H1 (cell line): ENCODE results near the gene COCH. TPM values are rescaled to one million over a fixed set of nuclear protein-coding genes. Genes with fewer than 3 reads are reported as not detected.

Experiments
- CTCF ChIA-PET: fragments of 300-600 bp; sonication (Branson Sonifier 250); formaldehyde crosslinking; loops from one replicate; lab custom pipeline; 2021; ENCODE audit not compliant: partially characterized antibody; lab: Charles Lee
- POLR2A ChIA-PET: fragments of 300-600 bp; sonication (Branson Sonifier 250); formaldehyde crosslinking; loops from one replicate; lab custom pipeline; 2021; ENCODE audit warnings: inconsistent platforms; ENCODE audit not compliant: partially characterized antibody; lab: Charles Lee
- DNase-seq, 2 experiments: peaks; one replicate each; pipeline versions ENCODE4 v3.0.0 to v3.0.0-alpha.2; 2010 to 2022; ENCODE audit warnings: low spot score in 2 of 2, low read depth in 1 of 2, mixed read lengths in 1 of 2
- FAIRE-seq: peaks from 2 replicates; lab custom pipeline; 2011; peaks lifted over from hg19 to GRCh38; lab: Jason Lieb, UNC
- H2AFZ ChIP-seq: 2 replicates; pipeline ENCODE4 v1.8.1; 2012; ENCODE audit warnings: low read length, inconsistent platforms
- H2AK5ac ChIP-seq: 2 replicates; pipeline ENCODE4 v1.6.1; 2013; ENCODE audit warnings: low read depth, low read length
- H2BK120ac ChIP-seq: replicated peaks from 2 replicates; pipeline ENCODE3; 2013; ENCODE audit warnings: low read depth, low read length, inconsistent platforms
- H2BK12ac ChIP-seq: 2 replicates; pipeline ENCODE4 v1.6.1; 2013; ENCODE audit warnings: low read depth, low read length
- H2BK15ac ChIP-seq: 2 replicates; pipeline ENCODE4 v1.6.1; 2013; ENCODE audit warnings: low read length
- H2BK20ac ChIP-seq: 2 replicates; pipeline ENCODE4 v1.6.1; 2013; ENCODE audit warnings: low read length
- H2BK5ac ChIP-seq: 2 replicates; pipeline ENCODE4 v1.6.1; 2013; ENCODE audit warnings: low read depth, low read length
- H3K14ac ChIP-seq: 2 replicates; pipeline ENCODE4 v1.6.1; 2013; ENCODE audit warnings: inconsistent platforms; ENCODE audit not compliant: insufficient read length
- H3K18ac ChIP-seq: 2 replicates; pipeline ENCODE4 v1.6.1; 2013; ENCODE audit warnings: low read length; ENCODE audit errors: extremely low read depth
- H3K23ac ChIP-seq: 2 replicates; pipeline ENCODE4 v1.6.1; 2013; ENCODE audit warnings: inconsistent platforms; ENCODE audit not compliant: insufficient read length
- H3K23me2 ChIP-seq: 2 replicates; pipeline ENCODE4 v1.6.1; 2013; ENCODE audit warnings: low read depth, low read length
- H3K27ac ChIP-seq: 2 replicates; pipeline ENCODE4 v1.6.1; 2011; ENCODE audit warnings: low read depth, low read length, inconsistent platforms
- H3K27me3 ChIP-seq, 4 experiments: replicated peaks in 1 of 4; 1 replicate in 1 of 4; 2 replicates in 3 of 4; pipeline versions ENCODE4 v1.6.1 to v1.8.1; 2011 to 2013; ENCODE audit warnings: low read length in 3 of 4, mild to moderate bottlenecking in 3 of 4, inconsistent platforms in 2 of 4, mixed read lengths in 2 of 4, moderate library complexity in 1 of 4; ENCODE audit not compliant: control insufficient read depth in 3 of 4, insufficient read depth in 3 of 4; ENCODE audit errors: extremely low read depth in 1 of 4
- H3K36me3 ChIP-seq, 4 experiments: 2 replicates each; pipeline versions ENCODE4 v1.6.1 to v1.8.1; 2011 to 2013; ENCODE audit warnings: mild to moderate bottlenecking in 4 of 4, low read length in 3 of 4, moderate library complexity in 2 of 4, control low read depth in 1 of 4, inconsistent platforms in 1 of 4; ENCODE audit not compliant: insufficient read depth in 4 of 4, control insufficient read depth in 2 of 4
- H3K4ac ChIP-seq: replicated peaks from 2 replicates; pipeline ENCODE3; 2013; ENCODE audit warnings: low read length, low read depth, mixed read lengths, inconsistent platforms; ENCODE audit not compliant: insufficient read length
- H3K4me1 ChIP-seq, 4 experiments: replicated peaks in 1 of 4; 1 replicate in 1 of 4; 2 replicates in 3 of 4; pipeline versions ENCODE4 v1.6.1 to v1.8.1; 2011 to 2013; ENCODE audit warnings: low read length in 3 of 4, inconsistent platforms in 2 of 4, mixed read lengths in 1 of 4; ENCODE audit not compliant: insufficient read depth in 4 of 4, control insufficient read depth in 3 of 4
- H3K4me2 ChIP-seq, 2 experiments: 2 replicates each; pipeline versions ENCODE4 v1.6.1 to v1.8.1; 2011 to 2013; ENCODE audit warnings: low read depth in 2 of 2, low read length in 2 of 2, control low read depth in 1 of 2, inconsistent platforms in 1 of 2, mild to moderate bottlenecking in 1 of 2; ENCODE audit not compliant: insufficient read depth in 1 of 2
- H3K4me3 ChIP-seq, 4 experiments: fragments of 200-600, 300-600 bp in 1 of 4; sonication (generic), shearing (Covaris generic), sonication (Bioruptor Twin) in 1 of 4; 2 replicates each; pipeline versions ENCODE4 v1.5.1 to v1.8.1; 2011 to 2016; ENCODE audit warnings: low read length in 4 of 4, low read depth in 3 of 4, control low read depth in 2 of 4, inconsistent platforms in 2 of 4, mild to moderate bottlenecking in 2 of 4, mixed read lengths in 1 of 4, moderate library complexity in 1 of 4; ENCODE audit not compliant: insufficient read depth in 2 of 4; ENCODE audit errors: extremely low read depth in 1 of 4
- H3K56ac ChIP-seq: replicated peaks from 2 replicates; pipeline ENCODE3; 2013; ENCODE audit warnings: low read depth, mild to moderate bottlenecking, mixed read lengths, low read length, inconsistent platforms; ENCODE audit not compliant: insufficient read length
- H3K79me1 ChIP-seq: 2 replicates; pipeline ENCODE4 v1.6.1; 2013; ENCODE audit warnings: low read depth, low read length, control low read depth
- H3K79me2 ChIP-seq, 2 experiments: 2 replicates each; pipeline versions ENCODE4 v1.6.1 to v1.8.1; 2012 to 2013; ENCODE audit warnings: low read length in 2 of 2, mild to moderate bottlenecking in 2 of 2, inconsistent platforms in 1 of 2; ENCODE audit not compliant: insufficient read depth in 2 of 2, control insufficient read depth in 1 of 2
- H3K9ac ChIP-seq, 4 experiments: replicated peaks in 1 of 4; 1 replicate in 1 of 4; 2 replicates in 3 of 4; pipeline versions ENCODE4 v1.6.1 to v1.8.1; 2011 to 2013; ENCODE audit warnings: low read depth in 3 of 4, low read length in 3 of 4, control low read depth in 2 of 4, mild to moderate bottlenecking in 2 of 4, moderate library complexity in 2 of 4, inconsistent platforms in 1 of 4; ENCODE audit errors: extremely low read depth in 1 of 4
- H3K9me3 ChIP-seq, 2 experiments: 2 replicates each; pipeline versions ENCODE4 v1.6.1 to v1.8.1; 2012 to 2013; ENCODE audit warnings: mild to moderate bottlenecking in 2 of 2, moderate library complexity in 2 of 2, control low read depth in 1 of 2, inconsistent platforms in 1 of 2, low read depth in 1 of 2, low read length in 1 of 2, mixed read lengths in 1 of 2; ENCODE audit not compliant: insufficient read depth in 2 of 2
- H4K20me1 ChIP-seq, 2 experiments: replicated peaks in 1 of 2; 2 replicates each; pipeline versions ENCODE3 to v1.8.1; 2011 to 2013; ENCODE audit warnings: inconsistent platforms in 2 of 2, low read length in 2 of 2, mild to moderate bottlenecking in 1 of 2; ENCODE audit not compliant: insufficient read depth in 2 of 2, control insufficient read depth in 1 of 2
- H4K5ac ChIP-seq: 2 replicates; pipeline ENCODE4 v1.6.1; 2013; ENCODE audit warnings: low read length, low read depth, mixed read lengths, inconsistent platforms; ENCODE audit not compliant: insufficient read length
- H4K8ac ChIP-seq: 2 replicates; pipeline ENCODE4 v1.8.0; 2013; ENCODE audit warnings: mild to moderate bottlenecking, moderate library complexity, low read length, inconsistent platforms; ENCODE audit not compliant: insufficient read depth; ENCODE audit errors: extremely low read depth
- H4K91ac ChIP-seq: replicated peaks from 2 replicates; pipeline ENCODE3; 2013; ENCODE audit warnings: low read length, mixed read lengths, inconsistent platforms; ENCODE audit not compliant: insufficient read length
- ATF2 ChIP-seq: IDR thresholded peaks from 2 replicates; pipeline ENCODE4 v1.6.1; 2012; ENCODE audit warnings: low read length, inconsistent platforms
- ATF3 ChIP-seq: IDR thresholded peaks from 2 replicates; pipeline ENCODE4 v1.6.1; 2011; ENCODE audit warnings: low read depth, mild to moderate bottlenecking, low read length; ENCODE audit not compliant: insufficient read depth
- BCL11A ChIP-seq, 2 experiments: IDR thresholded peaks; one replicate each; pipeline ENCODE4 v1.6.1; 2011; ENCODE audit warnings: low read depth in 2 of 2, low read length in 2 of 2, mild to moderate bottlenecking in 2 of 2
- CBX5 ChIP-seq: fragments of 300-800, 300-1000 bp; sonication (generic); IDR thresholded peaks from 2 replicates; pipeline ENCODE4 v1.7.1; 2016; ENCODE audit warnings: antibody characterized with exemption, low read length, low read depth
- CEBPB ChIP-seq: IDR thresholded peaks from 2 replicates; pipeline ENCODE4 v1.6.1; 2012; ENCODE audit warnings: low read depth, low read length
- EZH2 ChIP-seq: fragments of 200-600 bp; sonication (generic); IDR thresholded peaks from 2 replicates; pipeline ENCODE4 v1.7.1; 2012; ENCODE audit warnings: low read depth, mild to moderate bottlenecking, moderate library complexity, low read length, inconsistent platforms; ENCODE audit not compliant: severe bottlenecking
- RBBP5 ChIP-seq: IDR thresholded peaks from 2 replicates; pipeline ENCODE4 v1.7.1; 2012; ENCODE audit warnings: low read depth, mild to moderate bottlenecking, inconsistent platforms, low read length, moderate library complexity, borderline replicate concordance
- SIN3A ChIP-seq, 2 experiments: IDR thresholded peaks in 1 of 2; conservative IDR thresholded peaks in 1 of 2; 2 replicates each; pipeline ENCODE4 v1.6.1; 2011 to 2012; ENCODE audit warnings: low read length in 2 of 2, improper control_type of control experiment in 1 of 2, low read depth in 1 of 2, mild to moderate bottlenecking in 1 of 2
- SP4 ChIP-seq: IDR thresholded peaks from 2 replicates; pipeline ENCODE4 v1.6.1; 2012; ENCODE audit warnings: low read length, inconsistent platforms
- WGBS, 2 experiments: shearing (Covaris generic) in 1 of 2; methylation state at CpG; one replicate each; pipeline versions ENCODE4 v1.1.6 to v1.1.7; 2013 to 2015; ENCODE audit warnings: low lambda C conversion rate in 2 of 2, mixed read lengths in 2 of 2, inconsistent platforms in 1 of 2, low coverage in 1 of 2, missing lambda C conversion rate in 1 of 2; ENCODE audit not compliant: insufficient replicate concordance in 2 of 2, insufficient coverage in 1 of 2, insufficient read length in 1 of 2; ENCODE audit errors: extremely low coverage in 1 of 2, missing lambda C conversion rate in 1 of 2; 5-methylcytosine and 5-hydroxymethylcytosine counted together
- polyA plus RNA-seq, 7 experiments: library from polyadenylated mRNA; depleted of rRNA in 3 of 7; stranded (reverse) in 5 of 7; unstranded in 2 of 7; fragments of >200 nt in 5 of 7; fragments of 200-250 nt in 2 of 7; gene quantifications; 1 replicate in 5 of 7; 2 replicates in 1 of 7; 4 replicates in 1 of 7; pipeline versions ENCODE4 v1.2.1 to v1.2.3, GENCODE V29; 2011 to 2013; ENCODE audit warnings: missing spikeins in 2 of 7, mixed read lengths in 2 of 7
- total RNA-seq: library from RNA; stranded (reverse); fragmentation: NEBNext Ultra II Directional; extraction: Animal tissue kit (Norgen Biotek cat#: 25700); gene quantifications from 2 replicates; pipeline ENCODE4 v1.2.1, GENCODE V29; 2021

Gene COCH
- total and polyA plus RNA-seq, 2 of the 8 experiments (the other 6 are each of a cell fraction or from before 2014, with no cell fraction given), result 12.9 to 30.8 TPM

GRCh38 chr14:30869551-30870155, 4.7 kb upstream of the COCH start:
- H3K18ac ChIP-seq, result no peak overlapping the region
- 83% methylated on average over 2 of the region's 2 CpGs; no CpG with 5 or more reads in 1 of the 2 experiments for WGBS, 2 experiments
- H4K91ac ChIP-seq, result no peak overlapping the region
- POLR2A ChIA-PET, result interaction anchor here (0.6 to 0.7 kb wide), 2 partner anchors 21 to 261 kb away, joined by 3 read pairs; no protein-coding TSS in a partner anchor
- no peak overlapping the region for H3K4me3 ChIP-seq
- no peak overlapping the region for H2BK15ac ChIP-seq
- CTCF ChIA-PET, result no interaction called here
- no peaks in the 10 kb centered on the region for H3K79me1 ChIP-seq
- DNase-seq (no peak), FAIRE-seq (no peak)
- peaks cover 6% of the 10 kb centered on the region; the same call in 1 of the 2 replicates for H3K23me2 ChIP-seq
- H2BK5ac ChIP-seq, result no peak overlapping the region
- no peaks in the 10 kb centered on the region for H3K9me3 ChIP-seq
- no peak overlapping the region for H2AFZ ChIP-seq
- H3K14ac ChIP-seq, result no peak overlapping the region
- no peak overlapping the region for H4K8ac ChIP-seq
- H3K9ac ChIP-seq, result no peak overlapping the region
- no peak overlapping the region for H2BK120ac ChIP-seq
- H2BK12ac ChIP-seq, result no peak overlapping the region
- peaks cover 4 to 18% (median 15%) of the 10 kb centered on the region in 4 experiments for H3K27me3 ChIP-seq
- H3K36me3 ChIP-seq, result no peaks in the 10 kb centered on the region
- no peak overlapping the region for H4K5ac ChIP-seq
- H3K4me2 ChIP-seq, result no peak overlapping the region
- peaks cover 0 to 15% (median 9%) of the 10 kb centered on the region in 4 experiments for H3K4me1 ChIP-seq
- no peaks in the 10 kb centered on the region for H3K79me2 ChIP-seq
- H3K56ac ChIP-seq, result no peak overlapping the region
- no peak overlapping the region for H3K27ac ChIP-seq
- H2AK5ac ChIP-seq, result no peak overlapping the region
- H3K4ac ChIP-seq, result no peak overlapping the region
- no peak overlapping the region for H3K23ac ChIP-seq
- no peaks in the 10 kb centered on the region for H4K20me1 ChIP-seq
- no peak overlapping the region for H2BK20ac ChIP-seq
- TF ChIP-seq BCL11A (IDR thresholded peaks at IDR 0.05; ENCODE audit: low read depth in 2 of 2, low read length in 2 of 2) (no peak), SIN3A (conservative IDR thresholded peaks at IDR 0.05 in 1 of 2, IDR thresholded peaks at IDR 0.05 in 1 of 2; ENCODE audit: low read depth in 1 of 2, low read length in 2 of 2) (no peak), RBBP5 (no peak), CBX5 (no peak), ATF3 (no peak), CEBPB (no peak), EZH2 (no peak), SP4 (no peak), ATF2 (no peak)
